ENCODE measurements around the gene NUB1.

DNA sequence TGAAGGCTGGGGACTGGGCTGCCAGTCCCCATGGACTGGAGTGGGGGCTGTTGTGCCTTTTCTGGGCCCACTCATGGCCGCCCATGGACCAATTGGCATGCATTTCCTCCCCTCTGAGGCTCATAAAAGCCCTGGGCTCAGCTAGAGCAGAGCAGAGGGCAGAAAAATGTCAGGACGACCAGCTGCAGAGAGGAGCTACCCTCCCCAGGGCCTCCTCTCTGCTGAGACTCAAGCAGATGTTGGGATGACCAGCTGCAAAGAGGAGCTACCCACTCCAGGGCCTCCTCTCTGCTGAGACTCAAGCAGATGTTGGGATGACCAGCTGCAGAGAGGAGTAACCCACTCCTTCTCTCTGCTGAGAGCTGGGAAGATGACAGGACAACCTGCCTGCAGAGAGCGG is 20.3 kb upstream of the NUB1 start:
- TF ChIP-seq YY1 (IDR thresholded peaks at IDR 0.05; ENCODE audit: insufficient read depth, insufficient read length) (no peak), ZNF274 (IDR thresholded peaks at IDR 0.05; ENCODE audit: low read depth, low read length) (no peak)

All from NT2/D1 (cell line).